Measurements from ENCODE around the gene MCC. TPM values are rescaled to one million over a fixed set of nuclear protein-coding genes. Genes with fewer than 3 reads are reported as not detected.
A peak's percentile ranks its signal among the peaks of the same experiment; 100 is the strongest.

Gene MCC
- total RNA-seq, 1 donor from 2014 or later, result 1.1 TPM

- H3K27ac Mint-ChIP-seq, result no peak overlapping the region
Observed at GRCh38 chr5:113329981-113330380, 158.3 kb downstream of the MCC start.

GRCh38 chr5:113325054-113325453, 163.2 kb downstream of the MCC start:
- Mint-ChIP-seq H3K27me3 (peaks cover 16% of the 10 kb centered on the region), H3K27ac (no peak overlapping the region), H3K36me3 (ENCODE audit: low read depth) (no peaks in the 10 kb centered on the region), H3K4me3 (no peak overlapping the region), H3K4me1 (peaks cover 3% of the 10 kb centered on the region), H3K9me3 (no peaks in the 10 kb centered on the region)
- no peak for DNase-seq
- intact Hi-C loops (cut with micrococcal nuclease), result no loop called here

More at GRCh38 chr5:113329981-113330380, 158.3 kb downstream of the MCC start:
- peaks cover 13% of the 10 kb centered on the region for H3K4me1 Mint-ChIP-seq
- peaks cover 7% of the 10 kb centered on the region for H3K27me3 Mint-ChIP-seq
- no peaks in the 10 kb centered on the region for H3K36me3 Mint-ChIP-seq (ENCODE audit: low read depth)
- H3K4me3 Mint-ChIP-seq, result no peak overlapping the region
- no peaks in the 10 kb centered on the region for H3K9me3 Mint-ChIP-seq
- no peak for DNase-seq
- intact Hi-C loops (cut with micrococcal nuclease), result loop anchor here (1.0 kb wide), 1 partner anchor 334 kb away; no protein-coding TSS in a partner anchor

- Mint-ChIP-seq H3K27me3 (peaks cover 13% of the 10 kb centered on the region), H3K36me3 (ENCODE audit: low read depth) (no peaks in the 10 kb centered on the region), H3K4me3 (no peak overlapping the region), H3K4me1 (peaks cover 4% of the 10 kb centered on the region), H3K9me3 (no peaks in the 10 kb centered on the region), H3K27ac (no peak overlapping the region)
- intact Hi-C loops (cut with micrococcal nuclease), result no loop called here
- DNase-seq, result no peak
Observed at GRCh38 chr5:113321276-113321675, 167.0 kb downstream of the MCC start.

DNA sequence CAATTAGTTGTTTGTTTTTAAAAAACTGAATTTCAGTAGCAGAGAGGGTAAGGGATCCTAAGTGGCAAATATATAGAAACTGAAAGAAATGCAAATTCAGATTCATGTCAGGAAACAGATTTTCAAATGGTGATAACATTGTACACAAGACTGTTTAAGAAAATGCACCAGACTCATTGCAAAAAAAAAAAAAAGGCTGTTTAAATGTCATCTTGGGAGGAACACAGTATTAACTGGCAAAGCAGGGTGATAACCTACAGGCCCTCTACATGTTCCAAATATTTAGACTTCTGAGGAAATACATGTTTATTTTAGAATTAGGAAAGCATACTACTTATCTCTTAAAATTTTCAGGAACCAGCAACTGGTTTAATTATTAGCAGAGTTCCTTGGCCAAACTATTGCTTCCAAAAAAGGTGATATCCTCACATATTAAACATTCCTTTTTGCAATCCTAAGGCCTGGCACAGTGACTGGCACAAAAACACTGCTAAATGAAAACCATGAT, 167.9 kb downstream of the MCC start:
- intact Hi-C loops (cut with micrococcal nuclease), result no loop called here
- H3K4me3 Mint-ChIP-seq, result no peak overlapping the region
- H3K27ac Mint-ChIP-seq, result no peak overlapping the region
- no peak for DNase-seq
- H3K36me3 Mint-ChIP-seq (ENCODE audit: low read depth), result no peaks in the 10 kb centered on the region
- peaks cover 11% of the 10 kb centered on the region for H3K27me3 Mint-ChIP-seq
- H3K9me3 Mint-ChIP-seq, result no peaks in the 10 kb centered on the region
- H3K4me1 Mint-ChIP-seq, result peaks cover 4% of the 10 kb centered on the region

DNA sequence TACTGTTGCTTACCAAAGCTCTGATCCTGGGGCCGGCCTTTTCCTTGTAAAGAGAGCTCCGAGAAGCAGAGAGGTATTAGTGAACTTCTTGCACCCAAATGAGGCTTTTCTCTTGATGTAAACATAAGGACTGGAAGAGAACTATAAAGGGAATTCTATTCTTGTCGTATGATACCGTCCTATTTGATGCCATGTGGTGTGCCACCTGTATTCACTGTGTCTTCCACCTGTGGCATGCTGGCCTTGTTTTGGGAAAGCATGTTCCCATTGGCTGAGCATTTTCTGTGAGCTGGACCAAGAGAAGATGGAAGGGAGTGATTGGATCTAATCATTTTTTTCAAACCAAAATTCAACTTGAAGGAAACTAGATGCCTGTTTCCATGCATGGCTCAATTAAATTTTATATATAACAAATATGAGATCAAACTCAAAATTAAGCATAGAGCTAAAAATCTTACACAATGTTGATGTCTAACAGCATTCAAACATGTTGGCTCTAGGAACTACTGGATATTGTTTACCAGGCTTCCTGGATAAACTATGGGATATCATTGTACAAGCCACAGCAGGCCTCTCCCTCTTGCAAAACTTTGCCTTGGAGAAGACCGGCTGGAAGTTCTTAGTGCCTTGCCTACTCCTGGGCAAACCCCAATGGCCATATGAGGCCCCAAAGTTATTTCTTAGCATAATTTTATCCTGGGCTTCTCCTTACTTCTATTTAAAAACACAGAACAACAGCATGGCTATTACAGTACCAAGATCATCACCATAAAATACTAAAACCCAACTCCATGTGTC, 168.8 kb downstream of the MCC start:
- Mint-ChIP-seq H3K4me1 (peaks cover 4% of the 10 kb centered on the region), H3K9me3 (no peaks in the 10 kb centered on the region), H3K27me3 (peaks cover 11% of the 10 kb centered on the region), H3K36me3 (ENCODE audit: low read depth) (no peaks in the 10 kb centered on the region), H3K4me3 (no peak overlapping the region), H3K27ac (no peak overlapping the region)
- intact Hi-C loops (cut with micrococcal nuclease), result no loop called here
- DNase-seq, result no peak

- peaks cover 4% of the 10 kb centered on the region for H3K4me1 Mint-ChIP-seq
Observed at GRCh38 chr5:113317636-113318035, 170.6 kb downstream of the MCC start.

DNA sequence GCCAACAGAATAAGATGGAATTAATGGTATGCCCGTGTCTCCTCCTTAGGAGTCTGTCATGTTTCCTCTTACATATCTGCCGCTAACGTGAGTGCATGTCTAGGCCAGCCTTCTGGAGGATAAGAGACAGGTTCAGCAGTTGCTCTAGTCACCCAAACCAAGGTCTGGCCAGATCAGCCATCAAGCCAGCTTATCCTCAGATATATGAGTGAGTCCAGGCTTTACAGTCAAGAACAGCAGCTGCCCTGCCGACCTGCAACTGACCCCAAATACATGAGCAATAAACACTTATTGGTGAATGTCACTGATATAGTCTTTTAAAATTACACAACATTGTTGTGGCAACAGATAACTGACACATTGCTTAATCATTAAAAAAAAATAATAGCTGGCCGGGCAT, 177.0 kb downstream of the MCC start:
- no peaks in the 10 kb centered on the region for H3K4me1 Mint-ChIP-seq
- H3K27ac Mint-ChIP-seq, result no peak overlapping the region
- no peaks in the 10 kb centered on the region for H3K36me3 Mint-ChIP-seq (ENCODE audit: low read depth)
- peaks cover 21% of the 10 kb centered on the region for H3K27me3 Mint-ChIP-seq
- no peaks in the 10 kb centered on the region for H3K9me3 Mint-ChIP-seq
- DNase-seq, result no peak
- no peak overlapping the region for H3K4me3 Mint-ChIP-seq
- intact Hi-C loops (cut with micrococcal nuclease), result no loop called here

More at GRCh38 chr5:113317636-113318035, 170.6 kb downstream of the MCC start:
- H3K27ac Mint-ChIP-seq, result no peak overlapping the region
- no peaks in the 10 kb centered on the region for H3K9me3 Mint-ChIP-seq
- intact Hi-C loops (cut with micrococcal nuclease), result no loop called here
- DNase-seq, result no peak
- peaks cover 6% of the 10 kb centered on the region for H3K27me3 Mint-ChIP-seq
- H3K4me3 Mint-ChIP-seq, result no peak overlapping the region
- no peaks in the 10 kb centered on the region for H3K36me3 Mint-ChIP-seq (ENCODE audit: low read depth)

- no peaks in the 10 kb centered on the region for H3K9me3 Mint-ChIP-seq
- DNase-seq, result no peak
- H3K36me3 Mint-ChIP-seq (ENCODE audit: low read depth), result no peaks in the 10 kb centered on the region
- no peaks in the 10 kb centered on the region for H3K4me1 Mint-ChIP-seq
- H3K4me3 Mint-ChIP-seq, result no peak overlapping the region
- H3K27me3 Mint-ChIP-seq, result peaks cover 48% of the 10 kb centered on the region
- intact Hi-C loops (cut with micrococcal nuclease), result no loop called here
- H3K27ac Mint-ChIP-seq, result no peak overlapping the region
Observed at GRCh38 chr5:113302120-113302519, 186.1 kb downstream of the MCC start.

GRCh38 chr5:113299591-113299990, 188.7 kb downstream of the MCC start:
- H3K4me3 Mint-ChIP-seq, result no peak overlapping the region
- no peak overlapping the region for H3K27ac Mint-ChIP-seq
- H3K4me1 Mint-ChIP-seq, result peaks cover 6% of the 10 kb centered on the region
- H3K27me3 Mint-ChIP-seq, result peaks cover 54% of the 10 kb centered on the region
- intact Hi-C loops (cut with micrococcal nuclease), result no loop called here
- no peaks in the 10 kb centered on the region for H3K9me3 Mint-ChIP-seq
- DNase-seq, result no peak
- H3K36me3 Mint-ChIP-seq (ENCODE audit: low read depth), result no peaks in the 10 kb centered on the region

GRCh38 chr5:113296676-113297075, 191.6 kb downstream of the MCC start:
- no peak for DNase-seq
- Mint-ChIP-seq H3K27ac (no peak overlapping the region), H3K4me3 (no peak overlapping the region), H3K36me3 (ENCODE audit: low read depth) (no peaks in the 10 kb centered on the region), H3K9me3 (no peaks in the 10 kb centered on the region), H3K4me1 (peaks cover 15% of the 10 kb centered on the region), H3K27me3 (peaks cover 56% of the 10 kb centered on the region)
- intact Hi-C loops (cut with micrococcal nuclease), result no loop called here

GRCh38 chr5:113295111-113295539, 193.1 kb downstream of the MCC start:
- Mint-ChIP-seq H3K4me1 (peaks cover 15% of the 10 kb centered on the region), H3K4me3 (peak overlapping the region; percentile 89), H3K27me3 (peaks cover 65% of the 10 kb centered on the region), H3K9me3 (no peaks in the 10 kb centered on the region), H3K27ac (no peak overlapping the region), H3K36me3 (ENCODE audit: low read depth) (no peaks in the 10 kb centered on the region)
- no peak for DNase-seq
- intact Hi-C loops (cut with micrococcal nuclease), result no loop called here

GRCh38 chr5:113294311-113295110, 193.7 kb downstream of the MCC start:
- peak overlapping the region; percentile 30 for H3K27ac Mint-ChIP-seq
- peak; percentile 92 for DNase-seq
- H3K4me1 Mint-ChIP-seq, result peaks cover 15% of the 10 kb centered on the region
- intact Hi-C loops (cut with micrococcal nuclease), result loop anchor here (5.0 kb wide), 1 partner anchor 218 kb away; the partner anchor contains the start of gene YTHDC2
- H3K9me3 Mint-ChIP-seq, result no peaks in the 10 kb centered on the region
- peaks cover 71% of the 10 kb centered on the region for H3K27me3 Mint-ChIP-seq
- H3K36me3 Mint-ChIP-seq (ENCODE audit: low read depth), result no peaks in the 10 kb centered on the region
- peak overlapping the region; percentile 89 for H3K4me3 Mint-ChIP-seq

DNA sequence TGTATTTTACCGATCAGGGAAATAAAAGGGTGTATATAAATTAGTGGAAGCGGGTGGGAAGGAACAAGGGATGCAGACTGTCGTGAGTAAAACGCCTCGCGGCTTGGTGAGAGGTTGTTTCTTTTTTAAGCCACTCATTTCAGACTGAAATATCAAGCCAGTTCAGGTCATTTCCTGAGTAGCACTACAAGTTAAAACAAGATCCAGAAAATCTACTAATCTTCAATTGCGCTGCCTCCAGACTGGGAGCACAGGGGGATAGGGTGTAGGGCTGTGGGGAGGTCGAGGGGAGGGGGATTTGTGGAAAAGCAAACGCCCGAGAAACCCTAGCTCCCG, 194.3 kb downstream of the MCC start:
- no peaks in the 10 kb centered on the region for H3K9me3 Mint-ChIP-seq
- H3K4me3 Mint-ChIP-seq, result peak overlapping the region; percentile 89
- peak; percentile 68 for DNase-seq
- no peaks in the 10 kb centered on the region for H3K36me3 Mint-ChIP-seq (ENCODE audit: low read depth)
- intact Hi-C loops (cut with micrococcal nuclease), result loop anchor here (5.0 kb wide), 1 partner anchor 218 kb away; the partner anchor contains the start of gene YTHDC2
- H3K27me3 Mint-ChIP-seq, result peaks cover 71% of the 10 kb centered on the region
- H3K27ac Mint-ChIP-seq, result peak overlapping the region; percentile 13
- H3K4me1 Mint-ChIP-seq, result peaks cover 15% of the 10 kb centered on the region

All from activated CD4-positive, alpha-beta T cell treated with anti-CD3 and anti-CD28 coated beads, Interleukin-2, amount 10 ng/mL, durations not matched to agents 24 days and 14 days (primary cell).